ENCODE results near the gene FRAS1.
"Not testable (repeated sequence)": the region's sequence is repeated elsewhere in the genome, so short reads cannot be mapped to it uniquely, and the experiment has no call there.

FRAS1 gene

GRCh38 chr4:78528327-78528726 lies 471.2 kb downstream of the FRAS1 start:
- no peak for DNase-seq

GRCh38 chr4:78529569-78530209 lies 472.6 kb downstream of the FRAS1 start:
- no peak for DNase-seq

GRCh38 chr4:78532046-78532445 lies 474.9 kb downstream of the FRAS1 start:
- DNase-seq: no peak

GRCh38 chr4:78533854-78534253 lies 476.7 kb downstream of the FRAS1 start:
- no peak for DNase-seq

GRCh38 chr4:78534286-78534955 lies 477.3 kb downstream of the FRAS1 start:
- no peak for DNase-seq

GRCh38 chr4:78542373-78542772 lies 485.2 kb downstream of the FRAS1 start:
- DNase-seq: no peak

GRCh38 chr4:78543424-78544125 lies 486.5 kb downstream of the FRAS1 start:
- no peak for DNase-seq

GRCh38 chr4:78544678-78545077 lies 487.6 kb downstream of the FRAS1 start:
- DNase-seq: no peak

- DNase-seq: no peak
Observed at GRCh38 chr4:78545275-78546246, 488.4 kb downstream of the FRAS1 start.

- not testable (repeated sequence) for DNase-seq
Observed at GRCh38 chr4:78547899-78548298, 490.8 kb downstream of the FRAS1 start.

- DNase-seq: not testable (repeated sequence)
Observed at GRCh38 chr4:78548889-78549288, 491.8 kb downstream of the FRAS1 start.

- DNase-seq: no peak
Observed at GRCh38 chr4:78551420-78552351, 494.6 kb downstream of the FRAS1 start, which contains the start of gene ANXA3. Gene ANXA3 (plus strand): TSS chr4:78551770. CDS start chr4:78554474, 2,704 bp downstream.

- DNase-seq: no peak
Observed at GRCh38 chr4:78552389-78553042, 495.4 kb downstream of the FRAS1 start.

- DNase-seq: no peak
Observed at GRCh38 chr4:78553043-78553396, 495.9 kb downstream of the FRAS1 start.

- no peak for DNase-seq
Observed at GRCh38 chr4:78553529-78554060, 496.5 kb downstream of the FRAS1 start.

- DNase-seq: no peak
Observed at GRCh38 chr4:78556665-78557064, 499.5 kb downstream of the FRAS1 start.

GRCh38 chr4:78557841-78558240 lies 500.7 kb downstream of the FRAS1 start:
- DNase-seq: no peak

- DNase-seq: no peak
Observed at GRCh38 chr4:78558410-78558809, 501.3 kb downstream of the FRAS1 start.

- no peak for DNase-seq
Observed at GRCh38 chr4:78560296-78560963, 503.3 kb downstream of the FRAS1 start.

- no peak for DNase-seq
Observed at GRCh38 chr4:78561677-78562076, 504.6 kb downstream of the FRAS1 start.
